Gastroesophageal sphincter (tissue), 3 donors: Measurements from ENCODE around the gene PLAC8L1.

ENCODE experiments used
- EP300 ChIP-seq: sonication (generic); formaldehyde crosslinking; IDR thresholded peaks from one replicate; pipeline ENCODE4 v1.6.1; 2017; ENCODE audit warnings: antibody characterized with exemption, mild to moderate bottlenecking
- POLR2AphosphoS5 ChIP-seq: sonication (generic); formaldehyde crosslinking; IDR thresholded peaks from one replicate; pipeline ENCODE4 v1.6.1; 2017; ENCODE audit warnings: antibody characterized with exemption
- TF ChIP-seq, protein P1 (sequence below), 4 experiments: fragments of 200-600 bp in 2 of 4; fragments of 450-650 bp in 2 of 4; sonication (generic) in 1 of 4; IDR thresholded peaks; one replicate each; pipeline ENCODE4 v1.5.1; 2017 to 2019; ENCODE audit warnings: antibody characterized with exemption in 4 of 4, mild to moderate bottlenecking in 2 of 4, moderate library complexity in 2 of 4

GRCh38 chr5:146098047-146098446 lies 7.3 kb downstream of the PLAC8L1 start:
- TF ChIP-seq POLR2AphosphoS5 (no peak), EP300 (no peak)
- TF ChIP-seq, protein P1, sequence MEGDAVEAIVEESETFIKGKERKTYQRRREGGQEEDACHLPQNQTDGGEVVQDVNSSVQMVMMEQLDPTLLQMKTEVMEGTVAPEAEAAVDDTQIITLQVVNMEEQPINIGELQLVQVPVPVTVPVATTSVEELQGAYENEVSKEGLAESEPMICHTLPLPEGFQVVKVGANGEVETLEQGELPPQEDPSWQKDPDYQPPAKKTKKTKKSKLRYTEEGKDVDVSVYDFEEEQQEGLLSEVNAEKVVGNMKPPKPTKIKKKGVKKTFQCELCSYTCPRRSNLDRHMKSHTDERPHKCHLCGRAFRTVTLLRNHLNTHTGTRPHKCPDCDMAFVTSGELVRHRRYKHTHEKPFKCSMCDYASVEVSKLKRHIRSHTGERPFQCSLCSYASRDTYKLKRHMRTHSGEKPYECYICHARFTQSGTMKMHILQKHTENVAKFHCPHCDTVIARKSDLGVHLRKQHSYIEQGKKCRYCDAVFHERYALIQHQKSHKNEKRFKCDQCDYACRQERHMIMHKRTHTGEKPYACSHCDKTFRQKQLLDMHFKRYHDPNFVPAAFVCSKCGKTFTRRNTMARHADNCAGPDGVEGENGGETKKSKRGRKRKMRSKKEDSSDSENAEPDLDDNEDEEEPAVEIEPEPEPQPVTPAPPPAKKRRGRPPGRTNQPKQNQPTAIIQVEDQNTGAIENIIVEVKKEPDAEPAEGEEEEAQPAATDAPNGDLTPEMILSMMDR (IDR thresholded peaks at IDR 0.05): no peak
